Bronchial epithelial cell (primary cell): ENCODE results near the gene DAAM1. TPM values are rescaled to one million over a fixed set of nuclear protein-coding genes. Genes with fewer than 3 reads are reported as not detected.

ENCODE experiments used
- DNase-seq: peaks from one replicate; pipeline ENCODE4 v3.0.0-alpha.2; 2010; ENCODE audit warnings: low read depth
- FAIRE-seq: peaks from 2 replicates; lab custom pipeline; 2011; peaks lifted over from hg19 to GRCh38; lab: Jason Lieb, UNC
- H3K27me3 ChIP-seq: 2 replicates; pipeline ENCODE4 v1.5.1; 2011; ENCODE audit warnings: low read length; ENCODE audit not compliant: control insufficient read depth, insufficient read depth
- H3K36me3 ChIP-seq: 2 replicates; pipeline ENCODE4 v1.5.1; 2011; ENCODE audit warnings: low read length; ENCODE audit not compliant: control insufficient read depth, insufficient read depth
- H3K4me3 ChIP-seq: 2 replicates; pipeline ENCODE4 v1.5.1; 2011; ENCODE audit warnings: mild to moderate bottlenecking, low read depth, low read length, control low read depth
- total RNA-seq: library from RNA; depleted of rRNA; stranded (reverse); fragments of >200 nt; gene quantifications from 2 replicates; pipeline ENCODE4 v1.2.1, GENCODE V29; 2014
- TF ChIP-seq, protein P1 (sequence below): IDR thresholded peaks from 2 replicates; pipeline ENCODE4 v1.5.1; 2011; ENCODE audit warnings: mild to moderate bottlenecking, moderate library complexity, low read length, control low read depth, inconsistent platforms; ENCODE audit not compliant: insufficient read depth, severe bottlenecking

The DAAM1 gene
- total RNA-seq, 1 donor from 2014 or later = 16.6 TPM

DNA sequence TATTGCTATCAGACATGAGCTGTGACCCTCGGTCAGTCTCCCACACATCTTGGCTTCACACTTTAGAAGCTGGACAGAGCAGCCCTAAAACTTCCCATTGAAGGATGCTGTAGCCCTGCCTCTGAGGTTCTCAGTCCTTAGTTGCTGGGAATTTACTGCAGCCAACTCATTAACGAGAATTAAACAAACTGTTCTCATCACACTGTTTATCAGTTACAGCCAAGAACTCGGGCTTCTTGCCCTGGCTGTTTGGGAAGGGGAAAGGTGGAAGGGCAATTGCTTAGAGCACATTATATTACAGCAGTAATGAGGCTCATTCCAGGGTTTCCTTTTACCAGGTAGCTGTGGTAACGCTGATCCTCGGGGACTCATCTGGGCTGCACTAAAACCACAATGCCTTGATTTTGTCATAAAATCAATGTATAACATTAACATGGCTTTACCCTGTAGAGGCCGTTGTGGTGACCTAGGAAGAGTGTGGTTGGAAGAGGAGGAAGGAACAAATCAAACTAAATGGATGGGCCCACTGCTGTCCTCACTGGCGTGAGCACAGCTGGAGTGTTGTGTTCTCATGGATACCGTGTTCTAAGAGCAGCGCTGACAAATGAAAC, 189.6 kb downstream of the DAAM1 start:
- DNase-seq (no peak), FAIRE-seq (no peak)
- Histone ChIP-seq H3K36me3 (no peaks in the 10 kb centered on the region), H3K27me3 (no peaks in the 10 kb centered on the region), H3K4me3 (no peak overlapping the region)
- TF ChIP-seq, protein P1, sequence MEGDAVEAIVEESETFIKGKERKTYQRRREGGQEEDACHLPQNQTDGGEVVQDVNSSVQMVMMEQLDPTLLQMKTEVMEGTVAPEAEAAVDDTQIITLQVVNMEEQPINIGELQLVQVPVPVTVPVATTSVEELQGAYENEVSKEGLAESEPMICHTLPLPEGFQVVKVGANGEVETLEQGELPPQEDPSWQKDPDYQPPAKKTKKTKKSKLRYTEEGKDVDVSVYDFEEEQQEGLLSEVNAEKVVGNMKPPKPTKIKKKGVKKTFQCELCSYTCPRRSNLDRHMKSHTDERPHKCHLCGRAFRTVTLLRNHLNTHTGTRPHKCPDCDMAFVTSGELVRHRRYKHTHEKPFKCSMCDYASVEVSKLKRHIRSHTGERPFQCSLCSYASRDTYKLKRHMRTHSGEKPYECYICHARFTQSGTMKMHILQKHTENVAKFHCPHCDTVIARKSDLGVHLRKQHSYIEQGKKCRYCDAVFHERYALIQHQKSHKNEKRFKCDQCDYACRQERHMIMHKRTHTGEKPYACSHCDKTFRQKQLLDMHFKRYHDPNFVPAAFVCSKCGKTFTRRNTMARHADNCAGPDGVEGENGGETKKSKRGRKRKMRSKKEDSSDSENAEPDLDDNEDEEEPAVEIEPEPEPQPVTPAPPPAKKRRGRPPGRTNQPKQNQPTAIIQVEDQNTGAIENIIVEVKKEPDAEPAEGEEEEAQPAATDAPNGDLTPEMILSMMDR = no peak

DNA sequence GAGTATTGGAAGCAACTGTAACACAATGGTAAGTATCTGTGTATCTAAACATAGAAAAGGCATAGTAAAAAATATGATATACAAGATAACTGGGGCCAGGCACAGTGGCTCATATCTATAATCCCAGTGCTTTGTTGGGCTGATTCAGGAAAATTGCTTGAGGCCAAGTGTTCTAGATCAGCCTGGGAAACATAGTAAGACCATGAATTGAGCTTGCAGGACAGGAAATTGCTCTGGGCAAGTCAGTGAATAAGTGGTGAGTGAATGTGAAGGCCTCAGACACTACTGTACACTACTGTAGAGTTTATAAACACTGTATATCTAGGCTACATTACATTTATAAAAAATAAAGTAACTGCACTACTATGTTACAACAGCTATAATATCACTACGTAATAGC, 201.5 kb downstream of the DAAM1 start:
- TF ChIP-seq, protein P1 = no peak
- Histone ChIP-seq H3K36me3 (no peaks in the 10 kb centered on the region), H3K27me3 (no peaks in the 10 kb centered on the region), H3K4me3 (no peak overlapping the region)
- DNase-seq = peak; percentile 55
- no peak for FAIRE-seq

DNA sequence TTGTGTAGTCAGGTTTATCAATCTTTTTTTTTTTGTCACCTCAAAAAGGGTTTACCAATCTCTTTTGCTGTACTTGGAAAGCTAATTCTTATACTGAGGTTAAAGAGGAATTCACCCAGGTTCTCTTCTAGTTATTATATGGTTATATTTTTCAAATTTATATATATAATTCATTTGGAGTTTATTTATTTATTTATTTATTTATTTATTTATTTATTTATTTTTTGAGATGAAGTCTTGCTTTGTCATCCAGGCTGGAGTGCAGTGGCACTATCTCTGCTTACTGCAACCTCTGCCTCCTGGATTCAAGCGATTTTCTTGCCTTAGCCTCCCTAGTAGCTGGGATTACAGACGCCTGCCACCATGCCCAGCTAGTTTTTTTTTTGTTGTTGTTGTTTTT, 202.9 kb downstream of the DAAM1 start:
- DNase-seq (no peak), FAIRE-seq (no peak)
- no peak overlapping the region for H3K4me3 ChIP-seq
- no peaks in the 10 kb centered on the region for H3K27me3 ChIP-seq
- TF ChIP-seq, protein P1 = no peak
- H3K36me3 ChIP-seq = no peaks in the 10 kb centered on the region

DNA sequence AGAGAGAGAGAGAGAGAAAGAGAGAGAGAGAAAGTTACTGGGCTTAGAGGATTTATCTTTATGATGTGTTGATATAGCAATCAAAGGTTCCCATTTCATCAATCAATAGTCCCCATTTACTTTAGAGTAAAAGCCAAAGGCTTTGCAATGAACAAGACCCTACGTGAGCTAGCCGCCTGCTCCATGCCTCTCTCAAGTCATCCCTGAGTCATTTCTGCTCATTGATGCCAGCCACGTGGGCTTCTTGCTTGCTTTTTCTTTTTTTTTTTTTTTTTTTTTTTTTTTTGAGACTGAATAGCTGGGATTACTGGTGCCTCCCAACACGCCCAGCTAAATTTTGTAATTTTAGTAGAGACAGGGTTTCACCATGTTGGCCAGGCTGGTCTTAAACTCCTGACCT, 205.8 kb downstream of the DAAM1 start:
- DNase-seq (peak; percentile 71), FAIRE-seq (no peak)
- H3K36me3 ChIP-seq = no peaks in the 10 kb centered on the region
- TF ChIP-seq, protein P1 = no peak
- H3K4me3 ChIP-seq = no peak overlapping the region
- no peaks in the 10 kb centered on the region for H3K27me3 ChIP-seq

DNA sequence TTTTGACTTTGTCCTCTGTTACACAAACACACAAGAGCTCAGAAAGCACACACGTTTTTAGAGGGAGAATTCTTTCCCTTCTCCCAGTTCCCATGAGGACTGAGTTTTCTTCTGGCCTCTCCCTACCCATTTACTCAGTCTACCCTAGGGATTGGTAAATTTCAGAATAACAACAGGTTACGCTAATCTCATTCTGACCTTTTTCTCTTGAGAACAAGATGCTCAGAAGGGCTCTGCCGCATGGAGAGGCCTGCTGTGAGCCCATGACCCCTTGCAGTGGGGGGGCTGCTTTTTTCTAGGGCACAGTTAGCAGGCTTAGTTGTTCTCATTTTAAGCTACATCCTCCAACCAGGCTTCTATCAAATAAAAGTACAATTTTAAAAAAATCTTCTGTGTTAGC, 207.2 kb downstream of the DAAM1 start:
- Histone ChIP-seq H3K27me3 (no peaks in the 10 kb centered on the region), H3K36me3 (no peaks in the 10 kb centered on the region), H3K4me3 (no peak overlapping the region)
- no peak for DNase-seq
- TF ChIP-seq, protein P1 = no peak
- FAIRE-seq = no peak

DNA sequence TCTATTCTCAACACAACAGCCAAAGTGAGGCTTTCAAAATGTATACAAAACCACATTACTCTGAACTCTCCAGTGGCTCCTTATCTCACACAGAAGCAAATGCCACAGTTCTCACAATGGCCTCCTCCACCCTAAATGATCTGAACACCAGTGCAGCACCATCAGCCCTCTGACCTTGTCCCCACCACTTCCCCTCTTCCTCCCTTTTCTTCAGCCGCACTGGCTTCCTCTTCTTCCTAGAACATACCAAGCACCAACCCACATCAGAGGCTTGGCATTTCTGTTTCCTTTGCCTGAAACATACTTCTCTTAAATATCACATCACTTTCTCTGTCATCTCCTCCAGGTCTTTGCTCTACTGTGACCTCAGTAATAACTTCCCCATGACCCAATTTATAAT, 210.4 kb downstream of the DAAM1 start:
- TF ChIP-seq, protein P1 = no peak
- FAIRE-seq (no peak), DNase-seq (no peak)
- no peaks in the 10 kb centered on the region for H3K27me3 ChIP-seq
- no peak overlapping the region for H3K4me3 ChIP-seq
- H3K36me3 ChIP-seq = no peaks in the 10 kb centered on the region
